ENCODE data around the gene ARG2. TPM values are rescaled to one million over a fixed set of nuclear protein-coding genes. Genes with fewer than 3 reads are reported as not detected.

Gene ARG2
- total and polyA plus RNA-seq, 9 of the 15 experiments (the other 6 are each of a cell fraction or from before 2014, with no cell fraction given), result 6.2 to 75.0 (median 17.8) TPM

GRCh38 chr14:67679006-67679405 lies 59.3 kb downstream of the ARG2 start:
- Histone ChIP-seq H3K27me3 (ENCODE audit: control insufficient read depth in 2 of 2, insufficient read depth in 2 of 2, low read length in 2 of 2) (no peaks in the 10 kb centered on the region), H2AFZ (ENCODE audit: low read depth, low read length) (no peak overlapping the region), H4K20me1 (replicated peaks; ENCODE audit: control insufficient read depth, insufficient read depth, low read length) (no peaks in the 10 kb centered on the region), H3K4me3 (no peak overlapping the region), H3K36me3 (ENCODE audit: control insufficient read depth, insufficient read depth, low read length) (peaks cover 72% of the 10 kb centered on the region), H3K9ac (ENCODE audit: insufficient read depth in 1 of 2, low read depth in 2 of 2, low read length in 2 of 2) (no peak overlapping the region), H3K9me3 (replicated peaks; ENCODE audit: control insufficient read depth, insufficient read depth, low read depth, low read length) (no peaks in the 10 kb centered on the region), H3K27ac (ENCODE audit: extremely low read depth, low read depth, low read length) (no peak overlapping the region; the same call in 2 of the 3 replicates), H3K9me1 (ENCODE audit: control insufficient read depth, insufficient read depth, low read length) (no peaks in the 10 kb centered on the region), H3K4me1 (replicated peaks in 1 of 2; ENCODE audit: control insufficient read depth in 2 of 2, insufficient read depth in 2 of 2, low read length in 2 of 2) (peaks cover 22 to 38% of the 10 kb centered on the region in 2 experiments), H3K79me2 (ENCODE audit: control insufficient read depth, insufficient read depth, low read length) (peaks cover 37% of the 10 kb centered on the region), H3K4me2 (ENCODE audit: insufficient read depth, low read length) (no peak overlapping the region)
- ChIA-PET CTCF (ENCODE audit: low intra/inter-chr PET ratio) (no interaction called here), POLR2A (interaction anchor here (1.3 kb wide), 1 partner anchor 8 kb away, joined by 3 read pairs; no protein-coding TSS in a partner anchor)
- in situ Hi-C loops (cut with MboI) (no loop called here), intact Hi-C loops (cut with micrococcal nuclease) (no loop called here)
- WGBS (ENCODE audit: insufficient coverage, low coverage, missing lambda C conversion rate), result 58% methylated on average over 2 of the region's 2 CpGs
- no peak for DNase-seq (ENCODE audit: extremely low read depth in 1 of 4, low spot score in 3 of 4)
- no TSS peak for BruUV-seq (replicated peaks)
- FAIRE-seq, result no peak
- no peak for ATAC-seq
- TF ChIP-seq ZHX1 (conservative IDR thresholded peaks at IDR 0.05; ENCODE audit: low read length) (no peak), ZNF561 (CRISPR knock-in tag; conservative IDR thresholded peaks at IDR 0.05) (no peak), CHD2 (IDR thresholded peaks at IDR 0.05; ENCODE audit: low read depth, low read length) (no peak), SIN3B (IDR thresholded peaks at IDR 0.05; ENCODE audit: low read depth) (no peak), SAFB (IDR thresholded peaks at IDR 0.05; ENCODE audit: borderline replicate concordance, low read depth, low read length) (no peak), NELFE (IDR thresholded peaks at IDR 0.05; ENCODE audit: insufficient read depth, insufficient read length) (no peak), IRF1 (CRISPR knock-in tag; IDR thresholded peaks at IDR 0.05; ENCODE audit: borderline replicate concordance) (no peak), MAZ (CRISPR knock-in tag; conservative IDR thresholded peaks at IDR 0.05 in 1 of 2, IDR thresholded peaks at IDR 0.05 in 1 of 2) (no peak), POLR2G (IDR thresholded peaks at IDR 0.05; ENCODE audit: low read depth, low read length) (no peak), FOXJ2 (tag; IDR thresholded peaks at IDR 0.05) (no peak), ZNF12 (CRISPR knock-in tag; IDR thresholded peaks at IDR 0.05) (no peak)
